ENCODE results near the gene SLC17A6.

GRCh38 chr11:22371160-22371559, 33.0 kb downstream of the SLC17A6 start:
- TF ChIP-seq CTCF (IDR thresholded peaks at IDR 0.05) (no peak), POLR2A (IDR thresholded peaks at IDR 0.05) (no peak)
